Globus pallidus (tissue), 1 donor: ENCODE measurements around the gene ACAP2.
"Not testable (repeated sequence)": the region's sequence is repeated elsewhere in the genome, so short reads cannot be mapped to it uniquely, and the experiment has no call there.

ENCODE experiments used
- DNase-seq: peaks from one replicate; pipeline ENCODE4 v3.0.0-alpha.2; 2015; ENCODE audit warnings: low spot score

Gene ACAP2

DNA sequence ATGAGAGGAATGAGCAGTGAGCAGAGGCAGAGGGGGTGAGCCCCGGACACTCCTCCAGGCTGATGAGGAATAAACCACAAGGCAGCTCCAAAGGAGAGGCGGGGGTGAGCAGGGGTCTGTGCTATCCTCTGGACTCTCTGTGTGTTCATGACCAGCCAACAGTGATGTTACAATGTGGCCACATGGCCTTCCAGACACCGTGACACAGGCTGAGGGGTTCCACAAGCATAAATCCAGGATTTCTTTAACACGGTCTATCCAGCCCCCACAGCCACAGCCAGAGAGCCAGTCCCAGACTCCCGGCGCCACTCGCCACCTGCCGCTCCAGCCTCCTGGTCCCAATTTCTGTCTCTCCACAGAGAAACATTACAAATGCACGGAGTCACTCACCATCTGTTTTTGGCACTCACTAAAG lies 196.2 kb downstream of the ACAP2 start:
- DNase-seq = no peak

DNA sequence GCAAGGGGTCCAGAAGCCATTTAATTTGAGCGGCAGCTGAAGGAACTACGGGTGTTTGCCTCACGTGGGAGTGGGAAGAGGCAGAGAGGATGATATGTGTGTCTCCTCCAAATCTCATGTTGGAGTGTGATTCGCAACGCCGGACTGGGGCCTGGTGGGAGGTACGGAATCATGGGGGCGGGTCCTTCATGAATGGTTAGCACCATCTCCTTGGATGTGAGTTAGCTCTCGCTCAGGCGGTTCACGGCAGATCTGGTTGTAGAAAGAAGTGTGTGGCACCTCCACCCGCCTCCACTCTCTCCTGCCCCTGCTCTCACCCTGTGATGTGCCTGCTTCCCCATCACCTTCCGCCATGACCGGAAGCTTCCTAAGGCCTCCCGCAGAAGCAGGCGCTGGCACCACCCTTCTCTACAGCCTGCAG lies 197.3 kb downstream of the ACAP2 start:
- DNase-seq = no peak

GRCh38 chr3:195241592-195242355 lies 201.0 kb downstream of the ACAP2 start:
- no peak for DNase-seq

DNA sequence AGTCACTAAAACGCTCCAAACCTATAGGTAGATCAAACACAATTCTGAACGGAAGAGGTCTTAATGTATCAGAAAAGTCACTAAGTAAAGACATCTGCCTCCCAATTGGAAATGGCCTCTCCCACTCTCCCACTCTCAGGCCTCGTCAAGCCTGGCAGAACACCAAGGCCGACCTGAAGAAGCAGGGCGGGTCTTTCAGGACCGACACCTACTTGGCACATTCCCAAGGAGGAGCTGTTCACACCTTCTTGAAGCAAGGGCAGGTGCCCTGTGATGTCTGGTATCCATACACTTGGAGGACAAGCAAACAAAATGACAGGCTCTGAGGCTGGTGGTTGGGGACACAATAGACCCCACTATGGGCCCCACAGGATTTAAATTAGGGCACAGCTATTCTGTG lies 201.9 kb downstream of the ACAP2 start:
- DNase-seq = no peak

DNA sequence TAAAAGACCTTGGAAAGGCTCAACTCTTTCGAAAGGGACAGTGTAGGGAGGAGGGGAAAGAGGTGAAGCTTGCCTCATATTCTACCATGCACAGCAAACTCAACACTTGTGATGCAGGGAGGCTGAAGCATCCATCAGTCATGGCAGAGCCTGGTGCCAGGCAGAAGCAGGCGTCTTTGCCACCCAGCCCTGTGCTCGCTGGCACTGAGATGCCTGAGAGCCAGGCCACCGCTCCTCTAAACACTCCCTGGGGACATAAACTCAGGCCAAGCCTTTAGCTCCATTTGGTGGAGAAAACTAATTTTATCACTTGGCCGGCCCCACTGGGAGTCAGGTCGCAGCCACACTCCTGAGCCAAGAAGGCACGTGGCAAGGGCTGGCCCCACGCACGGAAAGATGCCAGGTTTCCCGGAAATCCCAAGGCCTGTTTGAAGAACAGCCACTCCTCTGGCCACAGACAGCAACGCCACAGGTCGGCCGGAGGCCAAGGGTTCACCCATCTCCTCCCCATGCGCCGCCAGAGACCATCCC lies 202.6 kb downstream of the ACAP2 start:
- DNase-seq = no peak

GRCh38 chr3:195239121-195239520 lies 203.7 kb downstream of the ACAP2 start:
- no peak for DNase-seq

DNA sequence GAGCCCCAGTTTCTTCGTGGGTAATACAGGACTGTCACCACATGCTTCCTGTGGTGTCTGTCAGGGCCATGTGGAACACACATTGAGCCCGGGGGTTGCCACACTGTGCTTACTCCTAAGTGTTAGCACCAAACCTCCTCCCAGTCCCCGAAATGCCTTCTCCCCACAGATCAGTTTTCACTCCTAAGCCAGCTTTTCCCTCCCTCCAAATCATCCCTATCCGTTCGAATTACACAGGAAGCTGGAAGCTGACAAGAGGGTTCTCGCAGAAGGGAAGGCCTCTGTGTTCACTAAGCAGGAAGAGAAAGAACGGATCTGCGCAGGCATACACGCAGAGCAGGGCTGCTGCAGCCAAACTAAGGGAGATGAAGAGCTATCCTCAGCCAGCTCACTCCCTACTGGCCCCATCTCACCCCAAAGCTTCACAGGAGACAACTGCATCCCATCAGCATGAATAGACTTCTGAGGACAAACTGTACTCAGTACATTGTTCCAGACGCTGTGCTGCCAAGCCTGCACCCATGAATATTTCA lies 204.2 kb downstream of the ACAP2 start:
- DNase-seq = no peak

GRCh38 chr3:195238081-195238571 lies 204.7 kb downstream of the ACAP2 start:
- no peak for DNase-seq

- DNase-seq = no peak
Measured at GRCh38 chr3:195236801-195237570, 205.8 kb downstream of the ACAP2 start.

DNA sequence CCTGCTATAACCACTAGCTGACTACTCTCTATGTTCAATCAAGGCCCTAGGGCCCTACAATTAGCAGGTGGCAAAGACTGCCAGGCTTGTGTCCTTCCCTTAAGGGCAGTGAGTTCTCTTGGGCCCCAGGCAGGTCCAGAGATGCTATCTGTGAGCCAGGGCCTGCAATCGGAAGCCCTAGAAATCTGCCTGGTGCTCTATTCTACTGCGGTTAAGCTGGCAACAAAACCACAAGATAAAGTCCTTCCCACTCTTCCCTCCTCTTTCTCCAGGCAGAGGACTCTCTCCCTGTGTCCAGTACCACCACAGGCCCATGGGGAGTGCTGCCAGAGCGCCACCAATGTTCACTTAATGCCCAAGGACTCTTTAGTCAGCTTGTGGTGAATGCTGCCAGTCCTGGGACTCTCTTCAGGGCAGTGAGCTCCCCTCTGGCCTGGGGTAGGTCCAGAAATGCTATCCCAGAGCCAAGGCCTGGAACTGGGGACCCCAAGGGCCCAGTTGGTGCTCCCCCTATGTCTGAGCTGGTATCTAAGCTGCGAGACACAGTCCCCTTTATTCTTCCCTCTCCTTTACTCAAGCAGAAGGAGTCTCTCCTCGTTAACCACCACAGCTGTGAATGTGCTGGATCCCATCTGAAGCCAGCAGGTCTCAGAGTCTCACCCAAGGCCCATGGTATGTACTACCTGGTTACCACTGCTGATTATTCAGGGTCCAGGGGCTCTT lies 206.6 kb downstream of the ACAP2 start:
- no peak for DNase-seq

DNA sequence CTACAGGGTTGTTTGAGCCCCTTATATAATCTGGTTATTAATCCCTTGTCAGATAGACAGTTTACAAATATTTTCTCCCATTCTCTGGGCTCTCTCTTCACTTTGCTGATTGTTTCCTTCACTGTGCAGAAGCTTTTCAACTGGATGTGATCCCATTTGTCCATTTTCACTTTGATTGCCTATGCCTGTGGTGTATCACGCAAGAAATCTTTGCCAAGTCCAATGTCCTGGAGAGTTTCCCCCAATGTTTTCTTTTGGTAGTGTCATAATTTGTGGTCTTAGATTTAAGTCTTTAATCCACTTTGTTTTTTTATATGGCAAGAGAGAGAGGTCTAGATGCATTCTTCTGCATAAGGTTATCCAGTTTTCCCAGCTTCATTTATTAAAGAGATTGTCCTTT lies 212.6 kb downstream of the ACAP2 start:
- DNase-seq = no peak

- DNase-seq = not testable (repeated sequence)
Measured at GRCh38 chr3:195228886-195229285, 213.9 kb downstream of the ACAP2 start.

DNA sequence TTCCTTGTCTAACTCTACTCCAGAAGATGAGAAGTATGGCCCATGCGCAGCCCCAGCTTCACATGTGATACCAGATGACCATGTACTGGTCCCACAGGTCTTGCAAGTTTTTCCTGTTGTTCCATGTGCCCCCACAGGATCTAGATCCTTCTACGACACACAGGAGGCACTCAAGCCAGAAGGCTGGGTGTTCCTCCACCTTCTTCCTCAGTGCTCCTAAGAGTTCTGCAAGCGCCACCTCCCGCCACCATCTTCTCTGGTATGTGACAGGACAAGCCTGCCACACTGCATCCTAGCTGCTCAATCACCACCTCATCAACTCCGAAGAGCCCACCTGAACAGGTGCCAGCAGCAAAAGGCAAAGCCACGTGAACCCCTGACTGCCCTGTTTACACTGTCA lies 214.9 kb downstream of the ACAP2 start:
- DNase-seq = no peak

DNA sequence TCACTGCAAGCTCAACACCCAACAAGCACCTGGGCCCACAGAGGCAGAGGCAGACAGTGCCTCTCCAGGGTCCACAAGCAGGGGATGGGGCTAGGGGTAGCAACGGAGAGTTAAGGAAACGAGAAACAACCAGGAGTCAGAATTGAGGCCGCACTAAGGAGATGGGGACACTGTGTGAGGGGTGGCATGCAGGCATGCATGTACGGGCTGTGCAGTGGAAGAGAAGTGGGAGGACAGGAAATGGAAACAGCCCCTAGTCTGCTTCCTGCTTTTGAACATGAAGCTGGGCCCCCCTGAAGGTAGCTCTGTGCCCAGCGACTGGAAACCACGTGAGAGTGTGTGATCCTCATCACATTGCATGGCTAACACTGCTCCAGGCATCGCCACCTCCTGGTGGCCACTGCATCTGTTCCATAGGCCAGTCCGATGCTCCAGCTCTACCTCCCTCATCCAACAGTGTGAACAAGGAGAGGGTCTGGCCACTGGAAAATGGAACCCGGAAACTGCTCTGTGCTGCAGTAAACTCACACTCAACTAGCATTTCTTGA lies 215.8 kb downstream of the ACAP2 start:
- no peak for DNase-seq

GRCh38 chr3:195226445-195226844 lies 216.4 kb downstream of the ACAP2 start:
- no peak for DNase-seq

DNA sequence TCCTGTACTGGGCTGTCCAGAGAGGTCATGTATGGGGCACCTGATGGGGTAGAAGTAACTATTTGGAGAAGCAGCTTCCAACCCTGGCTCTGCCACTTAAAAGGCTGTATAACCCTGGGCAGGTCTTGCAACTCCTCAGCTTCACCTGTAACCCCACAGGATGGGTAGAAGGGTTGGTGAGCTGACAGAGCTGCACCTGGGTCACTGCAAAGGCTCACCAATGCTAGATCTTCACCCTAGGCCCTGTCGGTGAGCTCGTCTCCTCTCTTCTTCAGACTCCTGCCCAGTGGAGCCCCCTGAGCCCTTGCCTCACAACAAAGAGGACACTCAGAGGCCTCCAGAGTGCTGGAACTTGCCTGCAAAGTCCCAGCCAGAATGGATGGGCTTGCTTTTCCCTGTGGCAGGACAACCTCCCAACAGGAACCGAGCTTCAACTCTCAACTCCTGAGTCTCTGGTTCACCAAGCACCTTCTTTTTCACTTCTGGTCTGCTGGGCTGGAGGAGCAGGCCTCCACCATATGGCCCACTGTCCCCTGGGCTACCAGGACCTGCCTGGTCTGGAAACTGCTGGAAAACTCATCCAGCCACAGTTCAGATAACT lies 217.7 kb downstream of the ACAP2 start:
- DNase-seq = no peak
